ENCODE results near the gene INPP5F. TPM values are rescaled to one million over a fixed set of nuclear protein-coding genes. Genes with fewer than 3 reads are reported as not detected.

The INPP5F gene
- total RNA-seq, 4 donors from 2014 or later = 13.9 to 20.9 (median 17.0) TPM

DNA sequence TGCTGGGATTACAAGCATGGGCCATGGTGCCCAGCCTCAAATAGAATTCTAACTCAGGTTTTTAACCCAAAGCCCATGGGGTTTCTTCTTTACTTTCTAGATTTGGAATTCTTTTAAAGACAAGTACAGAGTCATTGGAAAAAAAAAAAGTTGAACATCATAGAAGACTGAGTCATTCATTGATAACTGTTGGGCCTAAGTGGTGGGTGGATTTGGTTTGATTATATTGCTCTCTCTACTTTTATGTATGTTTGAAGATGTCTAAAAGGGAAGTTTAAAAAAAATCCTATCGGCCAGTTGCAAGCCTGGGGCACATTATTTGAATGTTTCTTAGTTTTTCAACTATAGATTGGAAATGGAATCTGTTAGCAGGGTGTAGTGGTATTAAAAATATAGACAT, 49.7 kb downstream of the INPP5F start:
- TF ChIP-seq, protein P1, sequence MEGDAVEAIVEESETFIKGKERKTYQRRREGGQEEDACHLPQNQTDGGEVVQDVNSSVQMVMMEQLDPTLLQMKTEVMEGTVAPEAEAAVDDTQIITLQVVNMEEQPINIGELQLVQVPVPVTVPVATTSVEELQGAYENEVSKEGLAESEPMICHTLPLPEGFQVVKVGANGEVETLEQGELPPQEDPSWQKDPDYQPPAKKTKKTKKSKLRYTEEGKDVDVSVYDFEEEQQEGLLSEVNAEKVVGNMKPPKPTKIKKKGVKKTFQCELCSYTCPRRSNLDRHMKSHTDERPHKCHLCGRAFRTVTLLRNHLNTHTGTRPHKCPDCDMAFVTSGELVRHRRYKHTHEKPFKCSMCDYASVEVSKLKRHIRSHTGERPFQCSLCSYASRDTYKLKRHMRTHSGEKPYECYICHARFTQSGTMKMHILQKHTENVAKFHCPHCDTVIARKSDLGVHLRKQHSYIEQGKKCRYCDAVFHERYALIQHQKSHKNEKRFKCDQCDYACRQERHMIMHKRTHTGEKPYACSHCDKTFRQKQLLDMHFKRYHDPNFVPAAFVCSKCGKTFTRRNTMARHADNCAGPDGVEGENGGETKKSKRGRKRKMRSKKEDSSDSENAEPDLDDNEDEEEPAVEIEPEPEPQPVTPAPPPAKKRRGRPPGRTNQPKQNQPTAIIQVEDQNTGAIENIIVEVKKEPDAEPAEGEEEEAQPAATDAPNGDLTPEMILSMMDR (IDR thresholded peaks at IDR 0.05; ENCODE audit: low read depth) = no peak

DNA sequence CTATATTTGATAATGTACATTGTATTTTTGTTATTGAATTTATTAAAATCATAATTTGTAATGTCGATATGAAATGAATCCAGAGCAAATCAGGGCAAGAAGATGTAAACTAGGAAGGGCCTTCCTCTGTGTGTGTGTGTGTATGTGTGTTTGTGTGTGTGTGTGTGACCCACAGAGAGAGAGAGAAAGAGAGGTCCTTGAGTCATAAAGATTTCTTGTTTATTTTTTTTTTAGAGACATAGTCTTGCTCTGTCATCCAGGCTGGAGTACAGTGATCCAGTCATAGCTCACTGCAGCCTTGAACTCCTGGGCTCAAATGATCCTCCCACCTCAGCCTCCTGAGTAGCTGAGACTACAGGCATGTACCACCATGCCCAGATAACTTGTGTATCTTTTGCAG, 50.7 kb downstream of the INPP5F start:
- TF ChIP-seq, protein P1 (IDR thresholded peaks at IDR 0.05; ENCODE audit: low read depth) = no peak

DNA sequence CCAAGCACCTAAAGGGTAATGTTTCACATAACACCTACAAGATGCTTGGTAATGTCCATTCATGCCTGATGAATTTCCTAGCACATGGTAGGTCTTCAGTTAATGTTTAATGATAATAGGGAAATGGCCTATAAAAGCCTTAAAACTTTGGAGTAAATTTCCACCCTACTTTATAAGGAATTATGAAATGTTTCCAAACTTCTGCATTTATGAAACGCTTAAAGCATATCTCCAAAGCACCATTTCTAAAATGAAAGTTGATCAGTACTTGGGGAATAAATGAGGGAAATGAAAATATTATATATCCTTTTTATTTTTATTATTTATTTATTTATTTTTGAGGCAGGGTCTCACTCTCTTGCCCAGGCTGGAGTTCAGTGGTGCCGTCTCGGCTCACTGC, 51.8 kb downstream of the INPP5F start:
- TF ChIP-seq, protein P1 (IDR thresholded peaks at IDR 0.05; ENCODE audit: low read depth) = no peak

DNA sequence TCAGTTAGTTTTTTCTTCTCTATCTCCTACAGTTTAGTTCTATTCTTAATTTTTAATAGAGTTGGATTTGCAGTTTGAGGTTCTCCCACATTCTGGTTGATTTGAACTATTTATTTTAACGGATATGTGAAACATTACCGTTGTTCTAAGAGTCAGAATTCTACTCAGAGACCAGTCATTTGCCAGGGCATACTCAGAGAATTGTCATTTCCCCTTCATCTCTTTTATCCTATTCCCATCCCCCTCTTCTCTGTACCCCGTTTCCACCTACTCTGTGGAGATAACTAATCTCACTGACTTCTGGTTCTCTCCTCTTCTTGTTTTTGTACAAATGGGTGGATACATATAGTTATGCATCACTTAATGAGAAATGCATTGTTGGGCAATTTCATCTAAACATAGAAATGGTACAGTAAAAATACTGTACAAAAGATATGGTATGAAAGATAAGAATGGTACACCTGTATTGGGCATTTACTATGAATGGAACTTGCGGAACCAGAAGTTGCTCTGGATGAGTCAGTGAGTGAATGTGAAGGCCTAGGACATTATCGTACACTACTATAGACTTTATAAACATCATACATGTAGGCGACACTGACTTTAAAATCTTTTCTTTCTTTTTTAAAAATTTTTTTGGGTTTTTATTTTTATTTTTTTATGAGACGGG, 53.1 kb downstream of the INPP5F start:
- TF ChIP-seq, protein P1 (IDR thresholded peaks at IDR 0.05; ENCODE audit: low read depth) = no peak

DNA sequence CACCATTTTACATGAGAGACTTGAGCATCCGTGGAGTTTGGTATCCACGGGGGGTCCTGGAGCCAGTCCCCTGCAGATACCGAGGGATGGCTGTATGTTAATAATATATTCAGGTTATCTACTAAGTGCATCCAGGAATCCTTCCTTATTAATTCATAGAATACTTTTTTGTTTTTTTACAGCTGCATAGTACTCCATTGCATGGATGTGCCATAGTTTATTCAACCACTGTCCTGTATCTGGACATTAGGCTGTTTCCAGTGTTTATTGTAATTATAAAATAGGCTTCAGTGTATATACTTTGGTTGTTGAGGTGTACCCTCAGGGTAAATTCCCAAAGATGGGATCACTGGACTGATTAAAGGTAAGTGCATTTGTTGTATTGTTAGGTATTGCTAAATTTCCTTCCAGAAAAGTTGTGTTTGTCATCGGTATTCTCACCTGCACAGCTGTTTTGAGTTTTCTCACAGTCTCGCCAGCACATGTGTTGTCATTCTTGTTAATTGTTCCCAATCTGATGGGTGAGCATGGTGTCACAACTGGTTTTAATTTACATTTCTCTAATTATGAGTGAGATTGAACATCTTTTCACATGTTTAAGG, 55.1 kb downstream of the INPP5F start:
- TF ChIP-seq, protein P1 (IDR thresholded peaks at IDR 0.05; ENCODE audit: low read depth) = no peak

DNA sequence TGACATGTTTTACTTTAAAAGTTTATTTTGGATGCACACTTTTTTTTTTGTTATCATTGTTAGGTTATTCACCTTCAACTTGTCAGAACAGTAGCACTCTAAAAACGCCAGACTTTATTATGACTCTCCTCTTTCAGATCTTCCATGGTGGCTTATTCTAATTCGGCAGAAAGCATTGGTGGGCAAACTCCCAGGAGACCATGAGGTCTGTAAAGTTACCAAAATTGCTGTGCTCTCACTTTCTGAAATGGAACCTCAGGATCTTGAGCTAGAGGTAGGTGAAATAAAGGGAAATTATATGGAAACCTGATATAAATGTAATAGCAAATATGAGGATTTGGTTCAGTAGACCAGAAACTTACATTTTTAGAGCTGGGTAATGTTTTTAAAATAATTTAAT, 55.6 kb downstream of the INPP5F start:
- TF ChIP-seq, protein P1 (IDR thresholded peaks at IDR 0.05; ENCODE audit: low read depth) = no peak

DNA sequence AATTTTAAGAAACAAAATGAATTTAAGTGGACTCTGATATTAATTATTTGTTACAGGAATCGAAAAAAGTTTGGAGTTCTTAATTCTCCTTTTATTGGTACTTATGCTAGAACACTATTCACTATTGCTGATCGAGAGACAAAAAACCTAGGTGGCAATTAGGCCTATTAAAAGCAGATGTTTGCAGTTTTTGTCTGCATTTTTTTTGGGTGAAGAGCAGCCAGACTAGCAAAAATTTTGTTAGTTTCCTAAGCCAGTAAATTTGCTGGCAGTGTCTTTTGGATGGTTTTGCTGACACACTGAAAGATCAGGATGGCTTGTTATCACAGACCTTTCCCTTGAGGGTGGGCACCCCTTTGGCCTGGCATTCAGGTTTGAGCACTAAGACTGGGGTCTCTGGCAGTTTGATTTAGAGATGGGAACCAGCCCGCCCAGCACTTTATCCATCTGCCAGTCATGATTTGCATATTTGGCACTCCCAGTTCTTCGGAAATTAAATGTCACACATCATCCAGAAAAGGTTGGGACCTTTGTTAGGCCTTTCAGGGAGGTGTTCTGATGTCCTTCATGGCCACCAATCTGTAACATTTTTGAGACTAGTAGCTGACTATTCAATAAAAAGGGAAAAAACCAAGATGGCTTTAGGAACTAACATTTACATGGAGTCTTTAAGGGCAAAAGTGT, 57.3 kb downstream of the INPP5F start:
- TF ChIP-seq, protein P1 (IDR thresholded peaks at IDR 0.05; ENCODE audit: low read depth) = no peak

Data from subcutaneous adipose tissue (tissue), 4 donors.